Body of pancreas (tissue), 4 donors: Measurements from ENCODE around the gene COL4A6. TPM values are rescaled to one million over a fixed set of nuclear protein-coding genes. Genes with fewer than 3 reads are reported as not detected.

Experiments used
- ATAC-seq: fragments of 150-250 bp; one replicate; pipeline ENCODE4 v1.9.1; 2016
- DNase-seq, 4 donors: peaks; one replicate each; pipeline ENCODE4 v3.0.0-alpha.2; 2019
- H3K27ac ChIP-seq, 4 donors: fragments of 200-600 bp; sonication (generic); 1 replicate in 3 of 4; 2 replicates in 1 of 4; pipeline versions ENCODE4 v1.5.1 to v1.6.1; 2016 to 2019; ENCODE audit warnings: mild to moderate bottlenecking in 1 of 4, mixed read lengths in 1 of 4, moderate library complexity in 1 of 4
- H3K27me3 ChIP-seq, 2 donors: fragments of 200-600 bp; sonication (generic); one replicate each; pipeline ENCODE4 v1.6.0; 2016; ENCODE audit warnings: mild to moderate bottlenecking in 1 of 2
- H3K36me3 ChIP-seq, 2 donors: fragments of 200-600 bp; sonication (generic); replicated peaks in 1 of 2; 2 replicates each; pipeline ENCODE4 v1.5.1; 2016; ENCODE audit warnings: low read depth in 2 of 2; ENCODE audit not compliant: insufficient read depth in 1 of 2
- H3K4me1 ChIP-seq: fragments of 200-600 bp; sonication (generic); one replicate; pipeline ENCODE4 v1.6.0; 2016
- H3K4me3 ChIP-seq, 2 donors: fragments of 200-600 bp; sonication (generic); 1 replicate in 1 of 2; 2 replicates in 1 of 2; pipeline ENCODE4 v1.5.1; 2016 to 2019
- H3K9me3 ChIP-seq, 3 donors: fragments of 200-600 bp; sonication (generic); 1 replicate in 2 of 3; 2 replicates in 1 of 3; pipeline ENCODE4 v1.5.1; 2016
- CTCF ChIP-seq, 7 experiments: fragments of 450-650 bp in 4 of 7; fragments of 200-600 bp in 3 of 7; sonication (generic) in 3 of 7; IDR thresholded peaks; one replicate each; pipeline ENCODE4 v1.5.1; 2016 to 2019; ENCODE audit warnings: antibody characterized with exemption in 7 of 7
- POLR2A ChIP-seq, 3 donors: fragments of 450-650 bp; IDR thresholded peaks; one replicate each; pipeline ENCODE4 v1.6.1; 2016; ENCODE audit warnings: antibody characterized with exemption in 3 of 3, mild to moderate bottlenecking in 2 of 3
- WGBS, 2 donors: methylation state at CpG; one replicate each; pipeline ENCODE4 v1.1.5; 2017; 5-methylcytosine and 5-hydroxymethylcytosine counted together
- intact Hi-C: fragments of 100-400 bp; cut with DNase I; formaldehyde crosslinking; loops from one replicate; pipeline ENCODE4 v1.15.1; 2023
- total RNA-seq, 2 donors: library from RNA; depleted of rRNA; stranded (reverse); fragments of >200 nt; gene quantifications; one replicate each; pipeline ENCODE4 v1.1.0, GENCODE V29; 2016

COL4A6 gene
- total RNA-seq, 2 donors from 2014 or later: under 0.01 to 0.52 TPM

GRCh38 chrX:108435261-108435660 is 3.0 kb downstream of the COL4A6 start:
- intact Hi-C loops: no loop called here
- no peak overlapping the region for H3K27ac ChIP-seq
- no peak for TF ChIP-seq CTCF (IDR thresholded peaks at IDR 0.05)
- TF ChIP-seq POLR2A (IDR thresholded peaks at IDR 0.05): no peak
- no peaks in the 10 kb centered on the region for H3K4me1 ChIP-seq
- 75 to 76% methylated on average over 5 of the region's 5 CpGs for WGBS, 2 donors
- H3K36me3 ChIP-seq: no peaks in the 10 kb centered on the region
- no peaks in the 10 kb centered on the region for H3K9me3 ChIP-seq
- DNase-seq: no peak
- no peak overlapping the region for H3K4me3 ChIP-seq
- H3K27me3 ChIP-seq: no peaks in the 10 kb centered on the region
- no peak for ATAC-seq

GRCh38 chrX:108426262-108426661 is 12.0 kb downstream of the COL4A6 start:
- DNase-seq: no peak
- Histone ChIP-seq H3K4me1 (no peaks in the 10 kb centered on the region), H3K27ac (no peak overlapping the region), H3K4me3 (no peak overlapping the region), H3K27me3 (no peaks in the 10 kb centered on the region), H3K36me3 (no peaks in the 10 kb centered on the region), H3K9me3 (no peaks in the 10 kb centered on the region)
- 31 to 63% methylated on average over 1 of the region's 1 CpG for WGBS, 2 donors
- no peak for ATAC-seq
- intact Hi-C loops: no loop called here
- TF ChIP-seq POLR2A (IDR thresholded peaks at IDR 0.05): no peak
- no peak for TF ChIP-seq CTCF (IDR thresholded peaks at IDR 0.05)

- Histone ChIP-seq H3K27ac (no peak overlapping the region), H3K4me1 (no peaks in the 10 kb centered on the region), H3K4me3 (no peak overlapping the region), H3K9me3 (no peaks in the 10 kb centered on the region), H3K27me3 (no peaks in the 10 kb centered on the region), H3K36me3 (no peaks in the 10 kb centered on the region)
- DNase-seq: no peak
- no peak for ATAC-seq
- intact Hi-C loops: no loop called here
- no peak for TF ChIP-seq CTCF (IDR thresholded peaks at IDR 0.05)
- TF ChIP-seq POLR2A (IDR thresholded peaks at IDR 0.05): no peak
- 95 to 100% methylated on average over 1 of the region's 1 CpG for WGBS, 2 donors
These were observed 17.7 kb downstream of the COL4A6 start for GRCh38 chrX:108420481-108420880.

GRCh38 chrX:108419401-108419800 is 18.8 kb downstream of the COL4A6 start:
- H3K27ac ChIP-seq: no peak overlapping the region
- H3K27me3 ChIP-seq: no peaks in the 10 kb centered on the region
- no peak overlapping the region for H3K4me3 ChIP-seq
- H3K36me3 ChIP-seq: no peaks in the 10 kb centered on the region
- intact Hi-C loops: no loop called here
- DNase-seq: no peak
- WGBS, 2 donors: 60% methylated on average over 1 of the region's 1 CpG
- H3K4me1 ChIP-seq: no peaks in the 10 kb centered on the region
- no peaks in the 10 kb centered on the region for H3K9me3 ChIP-seq
- ATAC-seq: no peak
- TF ChIP-seq CTCF (IDR thresholded peaks at IDR 0.05): no peak
- no peak for TF ChIP-seq POLR2A (IDR thresholded peaks at IDR 0.05)

- 47 to 50% methylated on average over 1 of the region's 1 CpG for WGBS, 2 donors
- H3K4me3 ChIP-seq: no peak overlapping the region
- intact Hi-C loops: no loop called here
- ATAC-seq (no peak), DNase-seq (no peak)
- H3K4me1 ChIP-seq: no peaks in the 10 kb centered on the region
- no peaks in the 10 kb centered on the region for H3K27me3 ChIP-seq
- no peaks in the 10 kb centered on the region for H3K9me3 ChIP-seq
- no peak overlapping the region for H3K27ac ChIP-seq
- no peaks in the 10 kb centered on the region for H3K36me3 ChIP-seq
- TF ChIP-seq POLR2A (IDR thresholded peaks at IDR 0.05) (no peak), CTCF (IDR thresholded peaks at IDR 0.05) (no peak)
These were observed 21.0 kb downstream of the COL4A6 start for GRCh38 chrX:108417257-108417656.
